Measurements from ENCODE around the gene DCAF11.

Gene DCAF11

GRCh38 chr14:24122898-24123297 lies 8.3 kb downstream of the DCAF11 start:
- no peak for FAIRE-seq

- no peak for FAIRE-seq
Observed at GRCh38 chr14:24123424-24124417, 9.1 kb downstream of the DCAF11 start.

- FAIRE-seq, result no peak
Observed at GRCh38 chr14:24126939-24127338, 12.4 kb downstream of the DCAF11 start.

GRCh38 chr14:24127673-24128072 lies 13.1 kb downstream of the DCAF11 start:
- FAIRE-seq, result no peak

- FAIRE-seq, result no peak
Observed at GRCh38 chr14:24129410-24129998, 14.9 kb downstream of the DCAF11 start.

- no peak for FAIRE-seq
Observed at GRCh38 chr14:24130380-24130716, 15.8 kb downstream of the DCAF11 start, which contains the start of gene FITM1. TSS of gene FITM1 (plus strand) at chr14:24130659. CDS start at chr14:24131564, 905 bp downstream.

GRCh38 chr14:24130717-24131548 lies 16.4 kb downstream of the DCAF11 start:
- FAIRE-seq, result no peak

- no peak for FAIRE-seq
Observed at GRCh38 chr14:24131549-24131966, 17.0 kb downstream of the DCAF11 start.

- no peak for FAIRE-seq
Observed at GRCh38 chr14:24132061-24132685, 17.6 kb downstream of the DCAF11 start.

- FAIRE-seq, result no peak
Observed at GRCh38 chr14:24132976-24133375, 18.4 kb downstream of the DCAF11 start.

- no peak for FAIRE-seq
Observed at GRCh38 chr14:24133735-24134134, 19.2 kb downstream of the DCAF11 start.

GRCh38 chr14:24135584-24135833 lies 20.9 kb downstream of the DCAF11 start:
- no peak for FAIRE-seq

- no peak for FAIRE-seq
Observed at GRCh38 chr14:24135834-24136683, 21.5 kb downstream of the DCAF11 start, which contains the start of gene PSME1. TSS of gene PSME1 (plus strand) at chr14:24136194. CDS start at chr14:24136263, 69 bp downstream.

GRCh38 chr14:24136684-24137528 lies 22.3 kb downstream of the DCAF11 start:
- no peak for FAIRE-seq

GRCh38 chr14:24137529-24138395 lies 23.2 kb downstream of the DCAF11 start:
- FAIRE-seq, result no peak

- no peak for FAIRE-seq
Observed at GRCh38 chr14:24138396-24139271, 24.1 kb downstream of the DCAF11 start.

- no peak for FAIRE-seq
Observed at GRCh38 chr14:24139272-24139934, 24.8 kb downstream of the DCAF11 start.
